B cell (primary cell): ENCODE measurements around the gene KCNMB2. TPM values are rescaled to one million over a fixed set of nuclear protein-coding genes. Genes with fewer than 3 reads are reported as not detected.

Experiments
- ATAC-seq: fragments of 200-7000 bp; cut with Tn5 transposase; one replicate; pipeline ENCODE4 v1.10.0; 2021; ENCODE audit warnings: low read depth, mild to moderate bottlenecking, moderate number of reproducible peaks, moderate library complexity
- CTCF ChIA-PET: fragments of 350-600 bp; sonication (Branson Sonifier 250); formaldehyde crosslinking; loops from one replicate; lab custom pipeline; 2021; ENCODE audit warnings: antibody characterized with exemption, inconsistent platforms; lab: Charles Lee
- POLR2A ChIA-PET: fragments of 350-600 bp; sonication (Branson Sonifier 250); formaldehyde crosslinking; loops from one replicate; lab custom pipeline; 2021; ENCODE audit warnings: antibody characterized with exemption; lab: Charles Lee
- DNase-seq: peaks from one replicate; pipeline ENCODE4 v3.0.0; 2013
- H2AFZ ChIP-seq: 2 replicates; pipeline ENCODE4 v1.6.1; 2012; ENCODE audit warnings: mild to moderate bottlenecking, low read depth, low read length; ENCODE audit not compliant: insufficient read depth, poor library complexity, severe bottlenecking
- H3K27ac ChIP-seq, 2 donors: 1 replicate in 1 of 2; 2 replicates in 1 of 2; pipeline ENCODE4 v1.5.1; 2012 to 2013; ENCODE audit warnings: low read length in 2 of 2, mild to moderate bottlenecking in 2 of 2, moderate library complexity in 1 of 2
- H3K27me3 ChIP-seq, 4 experiments: fragments of 200-600 bp in 1 of 4; sonication (generic) in 1 of 4; replicated peaks in 1 of 4; 1 replicate in 2 of 4; 2 replicates in 2 of 4; pipeline versions ENCODE4 v1.6.1 to v1.7.0; 2013 to 2016; ENCODE audit warnings: low read length in 3 of 4, mild to moderate bottlenecking in 2 of 4, mixed read lengths in 1 of 4, moderate library complexity in 1 of 4; ENCODE audit not compliant: insufficient read depth in 4 of 4, control insufficient read depth in 3 of 4; ENCODE audit errors: control extremely low read depth in 1 of 4
- H3K36me3 ChIP-seq, 2 experiments: replicated peaks in 1 of 2; 1 replicate in 1 of 2; 2 replicates in 1 of 2; pipeline versions ENCODE4 v1.6.1 to v1.7.1; 2013; ENCODE audit warnings: low read length in 1 of 2; ENCODE audit not compliant: insufficient read depth in 2 of 2, control insufficient read depth in 1 of 2; ENCODE audit errors: control extremely low read depth in 1 of 2, extremely low read depth in 1 of 2
- H3K4me1 ChIP-seq, 2 donors: fragments of 200-600 bp in 1 of 2; sonication (generic) in 1 of 2; 1 replicate in 1 of 2; 2 replicates in 1 of 2; pipeline versions ENCODE4 v1.5.1 to v1.6.1; 2013 to 2017; ENCODE audit warnings: low read length in 2 of 2; ENCODE audit not compliant: control insufficient read depth in 2 of 2, insufficient read depth in 2 of 2
- H3K4me2 ChIP-seq: replicated peaks from 2 replicates; pipeline ENCODE3; 2012; ENCODE audit warnings: mild to moderate bottlenecking, low read depth, low read length; ENCODE audit not compliant: poor library complexity, severe bottlenecking
- H3K4me3 ChIP-seq, 5 experiments: fragments of 200-600 bp in 1 of 5; sonication (generic) in 1 of 5; 1 replicate in 3 of 5; 2 replicates in 2 of 5; pipeline versions ENCODE4 v1.5.1 to v1.7.0; 2011 to 2016; ENCODE audit warnings: low read length in 4 of 5, mild to moderate bottlenecking in 4 of 5, low read depth in 2 of 5, control low read depth in 1 of 5, moderate library complexity in 1 of 5; ENCODE audit not compliant: insufficient read depth in 1 of 5; ENCODE audit errors: control extremely low read depth in 1 of 5, extremely low read depth in 1 of 5
- H3K79me2 ChIP-seq: fragments of 200-600 bp; sonication (generic); one replicate; pipeline ENCODE4 v1.6.0; 2016; ENCODE audit warnings: low read length; ENCODE audit not compliant: control insufficient read depth, insufficient read depth
- H3K9ac ChIP-seq: fragments of 200-600 bp; sonication (generic); 2 replicates; pipeline ENCODE4 v1.6.1; 2017; ENCODE audit warnings: mild to moderate bottlenecking, low read length, moderate library complexity
- H3K9me3 ChIP-seq, 3 donors: one replicate each; pipeline versions ENCODE4 v1.6.1 to v1.7.1; 2013; ENCODE audit warnings: low read length in 2 of 3; ENCODE audit not compliant: control insufficient read depth in 2 of 3, insufficient read depth in 1 of 3; ENCODE audit errors: control extremely low read depth in 1 of 3
- H4K20me1 ChIP-seq: 2 replicates; pipeline ENCODE4 v1.6.0; 2012; ENCODE audit warnings: mild to moderate bottlenecking, low read length; ENCODE audit not compliant: insufficient read depth, control insufficient read depth, poor library complexity, severe bottlenecking
- H3K27ac Mint-ChIP-seq: one replicate; pipeline ENCODE4 v1.8.0; 2021; ENCODE audit warnings: mixed read lengths
- H3K27me3 Mint-ChIP-seq: one replicate; pipeline ENCODE4 v1.8.0; 2021; ENCODE audit warnings: mixed read lengths
- H3K4me1 Mint-ChIP-seq: one replicate; pipeline ENCODE4 v1.8.0; 2021; ENCODE audit warnings: mixed read lengths
- H3K4me3 Mint-ChIP-seq: one replicate; pipeline ENCODE4 v1.8.0; 2021; ENCODE audit warnings: mixed read lengths
- H3K9me3 Mint-ChIP-seq: one replicate; pipeline ENCODE4 v1.8.0; 2022; ENCODE audit warnings: mixed read lengths; ENCODE audit not compliant: insufficient read depth
- CTCF ChIP-seq: fragments of 200-600 bp; IDR thresholded peaks from one replicate; pipeline ENCODE4 v1.8.0; 2022; ENCODE audit warnings: antibody characterized with exemption, mild to moderate bottlenecking
- EZH2 ChIP-seq: IDR thresholded peaks from 2 replicates; pipeline ENCODE4 v1.6.1; 2012; ENCODE audit warnings: borderline replicate concordance, low read depth, mild to moderate bottlenecking, moderate library complexity, low read length; ENCODE audit not compliant: insufficient read depth, poor library complexity, severe bottlenecking
- WGBS: methylation state at CpG from one replicate; pipeline ENCODE4 v1.1.5; 2013; ENCODE audit warnings: missing lambda C conversion rate; ENCODE audit not compliant: insufficient coverage; 5-methylcytosine and 5-hydroxymethylcytosine counted together
- intact Hi-C: fragments of 100-400 bp; cut with micrococcal nuclease; formaldehyde crosslinking; loops from one replicate; pipeline ENCODE4 v1.10.0; 2022
- polyA plus RNA-seq: library from polyadenylated mRNA; depleted of rRNA; stranded (reverse); fragments of >200 nt; gene quantifications from 2 replicates; pipeline ENCODE4 v1.2.3, GENCODE V29; 2012
- total RNA-seq, 2 donors: library from RNA; stranded (reverse); fragments of 120-200 nt in 1 of 2; gene quantifications; 1 replicate in 1 of 2; 2 replicates in 1 of 2; pipeline versions ENCODE4 v1.2.3 to v1.2.4, GENCODE V29; 2013 to 2022

The KCNMB2 gene
- total and polyA plus RNA-seq, 2 donors (not counting 1 experiment from before 2014, with no cell fraction given) = not detected

- ChIA-PET CTCF (no interaction called here), POLR2A (no interaction called here)
- ATAC-seq = no peak
- no peak overlapping the region for H3K27ac ChIP-seq
- H3K4me2 ChIP-seq = no peak overlapping the region
- H3K4me1 ChIP-seq = no peaks in the 10 kb centered on the region
- TF ChIP-seq EZH2 (no peak), CTCF (no peak)
- H2AFZ ChIP-seq = no peak overlapping the region
- no peak for DNase-seq
- no peak overlapping the region for H3K9ac ChIP-seq
- intact Hi-C loops = no loop called here
- no peaks in the 10 kb centered on the region for H4K20me1 ChIP-seq
- no peaks in the 10 kb centered on the region for H3K27me3 Mint-ChIP-seq
- peaks cover 7% of the 10 kb centered on the region for H3K9me3 Mint-ChIP-seq
- H3K4me3 ChIP-seq = no peak overlapping the region
- H3K4me1 Mint-ChIP-seq = no peaks in the 10 kb centered on the region
- H3K9me3 ChIP-seq = peaks cover 0 to 9% (median 0%) of the 10 kb centered on the region in 3 donors
- H3K27ac Mint-ChIP-seq = no peak overlapping the region
- peaks cover 0 to 2% (median 0%) of the 10 kb centered on the region in 4 experiments for H3K27me3 ChIP-seq
- H3K79me2 ChIP-seq = no peaks in the 10 kb centered on the region
- no peaks in the 10 kb centered on the region for H3K36me3 ChIP-seq
- H3K4me3 Mint-ChIP-seq = no peak overlapping the region
Measured at GRCh38 chr3:178785961-178786360, 249.7 kb downstream of the KCNMB2 start.

DNA sequence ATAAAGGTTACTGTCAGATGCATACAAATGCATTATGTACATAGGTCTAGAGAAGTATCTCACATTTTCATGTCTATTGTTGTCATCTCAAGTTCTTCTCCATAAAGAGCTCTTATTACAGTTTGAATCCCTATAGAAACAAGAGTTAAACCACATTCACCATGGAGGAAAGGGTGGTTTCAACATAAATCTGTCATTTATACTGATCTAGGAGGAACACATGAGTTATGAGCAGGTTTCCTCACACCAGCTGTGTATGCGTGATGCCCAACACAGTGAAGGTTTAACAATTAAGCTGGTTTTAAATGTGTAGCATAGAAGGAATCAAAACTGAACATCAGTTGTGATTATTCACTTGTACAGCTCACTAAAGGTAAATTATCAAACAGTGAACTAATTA, 251.7 kb downstream of the KCNMB2 start:
- Mint-ChIP-seq H3K27me3 (no peaks in the 10 kb centered on the region), H3K4me1 (no peaks in the 10 kb centered on the region), H3K4me3 (no peak overlapping the region), H3K9me3 (peaks cover 8% of the 10 kb centered on the region), H3K27ac (no peak overlapping the region)
- Histone ChIP-seq H3K4me2 (no peak overlapping the region), H2AFZ (no peak overlapping the region), H3K9me3 (peaks cover 0 to 12% (median 0%) of the 10 kb centered on the region in 3 donors), H3K9ac (no peak overlapping the region), H3K36me3 (no peaks in the 10 kb centered on the region), H3K79me2 (no peaks in the 10 kb centered on the region), H3K4me3 (no peak overlapping the region), H3K27me3 (peaks cover 0 to 2% (median 0%) of the 10 kb centered on the region in 4 experiments), H3K27ac (no peak overlapping the region), H4K20me1 (no peaks in the 10 kb centered on the region), H3K4me1 (no peaks in the 10 kb centered on the region)
- ChIA-PET CTCF (no interaction called here), POLR2A (no interaction called here)
- ATAC-seq = no peak
- WGBS = no CpG with 5 or more reads among the region's 1 CpG
- no peak for DNase-seq
- intact Hi-C loops = no loop called here
- no peak for TF ChIP-seq CTCF
- TF ChIP-seq EZH2 = no peak
